HepG2 (cell line): Measurements from ENCODE around the gene ERRFI1. TPM values are rescaled to one million over a fixed set of nuclear protein-coding genes. Genes with fewer than 3 reads are reported as not detected.

ENCODE experiments used
- CBX2 ChIP-seq, 2 experiments: fragments of 200-600 bp in 1 of 2; sonication (generic); formaldehyde crosslinking in 1 of 2; IDR thresholded peaks; 2 replicates each; pipeline versions ENCODE4 v1.7.0 to v1.8.1; 2018 to 2022; ENCODE audit warnings: low read depth in 2 of 2, low read length in 1 of 2, mild to moderate bottlenecking in 1 of 2, missing genetic modification reagents in 1 of 2
- CREM ChIP-seq, 2 experiments: sonication (generic) in 1 of 2; formaldehyde crosslinking in 1 of 2; IDR thresholded peaks; 2 replicates each; pipeline versions ENCODE4 v1.4.0 to v1.6.1; 2016 to 2020; ENCODE audit warnings: antibody characterized with exemption in 1 of 2, mild to moderate bottlenecking in 1 of 2, missing genetic modification reagents in 1 of 2
- GFI1 ChIP-seq: sonication (generic); formaldehyde crosslinking; IDR thresholded peaks from 2 replicates; pipeline ENCODE4 v1.5.0; 2020; ENCODE audit warnings: missing genetic modification reagents, mild to moderate bottlenecking, borderline replicate concordance
- HNRNPUL1 ChIP-seq: fragments of 200-400 bp; formaldehyde crosslinking; IDR thresholded peaks from 2 replicates; pipeline ENCODE4 v1.6.1; 2017; ENCODE audit warnings: low read depth, mild to moderate bottlenecking, low read length, moderate library complexity
- NAIF1 ChIP-seq: sonication (generic); formaldehyde crosslinking; IDR thresholded peaks from 2 replicates; pipeline ENCODE4 v1.5.0; 2020; ENCODE audit warnings: mild to moderate bottlenecking, missing genetic modification reagents, borderline replicate concordance
- NFKBIZ ChIP-seq: IDR thresholded peaks from 2 replicates; pipeline ENCODE4 v1.6.1; 2018; ENCODE audit warnings: missing genetic modification reagents, missing compliant biosample characterization
- PAX8 ChIP-seq: sonication (generic); formaldehyde crosslinking; IDR thresholded peaks from 2 replicates; pipeline ENCODE4 v1.8.0; 2022; ENCODE audit warnings: mild to moderate bottlenecking, missing genetic modification reagents, borderline replicate concordance
- ZBTB21 ChIP-seq: sonication (generic); formaldehyde crosslinking; IDR thresholded peaks from 2 replicates; pipeline ENCODE4 v1.4.0; 2020; ENCODE audit warnings: missing genetic modification reagents
- ZNF143 ChIP-seq: sonication (generic); formaldehyde crosslinking; IDR thresholded peaks from 2 replicates; pipeline ENCODE4 v1.4.0; 2020; ENCODE audit warnings: missing genetic modification reagents
- ZNF607 ChIP-seq: sonication (generic); formaldehyde crosslinking; IDR thresholded peaks from 2 replicates; pipeline ENCODE4 v1.5.1; 2020; ENCODE audit warnings: missing genetic modification reagents, mild to moderate bottlenecking, borderline replicate concordance
- ZNF703 ChIP-seq: sonication (generic); formaldehyde crosslinking; IDR thresholded peaks from 2 replicates; pipeline ENCODE4 v1.5.1; 2020; ENCODE audit warnings: missing genetic modification reagents, mild to moderate bottlenecking, moderate library complexity, borderline replicate concordance
- ZNF720 ChIP-seq: sonication (generic); formaldehyde crosslinking; IDR thresholded peaks from 2 replicates; pipeline ENCODE4 v1.4.0; 2020; ENCODE audit warnings: missing genetic modification reagents
- polyA plus RNA-seq, 8 experiments: library from polyadenylated mRNA; depleted of rRNA in 3 of 8; stranded (reverse) in 7 of 8; unstranded in 1 of 8; fragments of >200 nt; fragmentation: Illumina TruSeq in 4 of 8; extraction: Trizol in 4 of 8; gene quantifications; 2 replicates each; pipeline versions ENCODE4 v1.2.1 to v1.2.3, GENCODE V29; 2011 to 2016; ENCODE audit warnings: low read depth in 4 of 8, missing spikeins in 1 of 8, mixed read lengths in 1 of 8; ENCODE audit not compliant: insufficient read depth in 1 of 8
- total RNA-seq, 5 experiments: library from RNA; depleted of rRNA; stranded (reverse); fragments of >200 nt; fragmentation: Illumina TruSeq; extraction: Trizol; gene quantifications; 2 replicates each; pipeline ENCODE4 v1.2.3, GENCODE V29; 2016; ENCODE audit warnings: low read depth in 1 of 5
- TF ChIP-seq, protein P1 (sequence below): fragments of 450-650 bp; IDR thresholded peaks from 2 replicates; pipeline ENCODE4 v1.6.1; 2017; ENCODE audit warnings: mild to moderate bottlenecking
- TF ChIP-seq, protein P2 (sequence below): sonication (generic); formaldehyde crosslinking; IDR thresholded peaks from 2 replicates; pipeline ENCODE4 v1.5.1; 2020; ENCODE audit warnings: missing genetic modification reagents, mild to moderate bottlenecking, borderline replicate concordance
- TF ChIP-seq, protein P3 (sequence below), 2 experiments: IDR thresholded peaks; 2 replicates each; pipeline ENCODE4 v1.6.1; 2011 to 2012; ENCODE audit warnings: low read length in 2 of 2, borderline replicate concordance in 1 of 2, low read depth in 1 of 2, mild to moderate bottlenecking in 1 of 2, moderate library complexity in 1 of 2
- TF ChIP-seq, protein P4 (sequence below): IDR thresholded peaks from 2 replicates; pipeline ENCODE4 v1.6.1; 2016

Gene ERRFI1
- total and polyA plus RNA-seq, 2 of the 13 experiments (the other 11 are each of a cell fraction or from before 2014, with no cell fraction given): 84.4 to 753 TPM

DNA sequence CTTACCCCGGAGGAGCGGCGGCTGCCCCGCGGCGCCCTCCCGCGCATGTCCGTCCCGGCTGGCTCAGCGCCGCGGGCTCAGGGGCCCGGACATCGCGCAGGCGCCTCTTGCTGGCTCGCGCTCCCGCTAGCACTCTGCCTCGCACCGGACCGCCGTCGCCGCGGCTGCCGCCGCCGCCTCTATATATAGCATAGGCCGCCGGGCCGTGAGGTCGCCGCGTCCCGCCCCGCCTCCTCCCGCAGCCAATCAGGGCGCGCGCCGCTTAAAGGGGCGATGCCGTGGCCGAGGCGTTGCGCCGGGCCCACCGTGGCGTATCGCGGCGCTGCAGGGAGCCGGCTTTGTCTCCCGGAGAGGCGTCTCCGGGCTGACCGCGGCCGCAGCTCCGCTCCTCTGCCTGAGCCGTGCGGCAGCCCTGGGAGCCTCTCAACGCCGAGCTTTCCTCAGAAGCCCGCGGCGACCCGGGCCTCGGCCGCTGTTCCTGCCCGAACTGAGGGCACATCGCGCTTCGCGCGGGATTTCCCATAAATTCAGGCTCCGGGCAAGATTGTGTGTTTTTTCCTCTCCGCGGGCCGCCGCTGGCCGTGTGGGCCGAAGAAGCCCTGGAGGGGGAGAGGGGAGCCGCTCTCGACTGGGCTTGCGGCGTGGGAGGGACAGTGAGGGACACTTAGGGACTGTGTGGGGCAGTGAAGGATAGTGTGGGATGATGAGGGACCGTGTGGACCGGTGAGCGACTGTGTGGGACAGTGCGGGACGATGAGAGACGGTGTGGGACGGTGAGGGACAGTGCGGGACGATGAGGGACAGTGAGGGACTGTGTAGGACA is at the start of gene ERRFI1 (continued):
- TF ChIP-seq, protein P1, sequence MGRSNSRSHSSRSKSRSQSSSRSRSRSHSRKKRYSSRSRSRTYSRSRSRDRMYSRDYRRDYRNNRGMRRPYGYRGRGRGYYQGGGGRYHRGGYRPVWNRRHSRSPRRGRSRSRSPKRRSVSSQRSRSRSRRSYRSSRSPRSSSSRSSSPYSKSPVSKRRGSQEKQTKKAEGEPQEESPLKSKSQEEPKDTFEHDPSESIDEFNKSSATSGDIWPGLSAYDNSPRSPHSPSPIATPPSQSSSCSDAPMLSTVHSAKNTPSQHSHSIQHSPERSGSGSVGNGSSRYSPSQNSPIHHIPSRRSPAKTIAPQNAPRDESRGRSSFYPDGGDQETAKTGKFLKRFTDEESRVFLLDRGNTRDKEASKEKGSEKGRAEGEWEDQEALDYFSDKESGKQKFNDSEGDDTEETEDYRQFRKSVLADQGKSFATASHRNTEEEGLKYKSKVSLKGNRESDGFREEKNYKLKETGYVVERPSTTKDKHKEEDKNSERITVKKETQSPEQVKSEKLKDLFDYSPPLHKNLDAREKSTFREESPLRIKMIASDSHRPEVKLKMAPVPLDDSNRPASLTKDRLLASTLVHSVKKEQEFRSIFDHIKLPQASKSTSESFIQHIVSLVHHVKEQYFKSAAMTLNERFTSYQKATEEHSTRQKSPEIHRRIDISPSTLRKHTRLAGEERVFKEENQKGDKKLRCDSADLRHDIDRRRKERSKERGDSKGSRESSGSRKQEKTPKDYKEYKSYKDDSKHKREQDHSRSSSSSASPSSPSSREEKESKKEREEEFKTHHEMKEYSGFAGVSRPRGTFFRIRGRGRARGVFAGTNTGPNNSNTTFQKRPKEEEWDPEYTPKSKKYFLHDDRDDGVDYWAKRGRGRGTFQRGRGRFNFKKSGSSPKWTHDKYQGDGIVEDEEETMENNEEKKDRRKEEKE: no peak
- TF ChIP-seq, protein P2, sequence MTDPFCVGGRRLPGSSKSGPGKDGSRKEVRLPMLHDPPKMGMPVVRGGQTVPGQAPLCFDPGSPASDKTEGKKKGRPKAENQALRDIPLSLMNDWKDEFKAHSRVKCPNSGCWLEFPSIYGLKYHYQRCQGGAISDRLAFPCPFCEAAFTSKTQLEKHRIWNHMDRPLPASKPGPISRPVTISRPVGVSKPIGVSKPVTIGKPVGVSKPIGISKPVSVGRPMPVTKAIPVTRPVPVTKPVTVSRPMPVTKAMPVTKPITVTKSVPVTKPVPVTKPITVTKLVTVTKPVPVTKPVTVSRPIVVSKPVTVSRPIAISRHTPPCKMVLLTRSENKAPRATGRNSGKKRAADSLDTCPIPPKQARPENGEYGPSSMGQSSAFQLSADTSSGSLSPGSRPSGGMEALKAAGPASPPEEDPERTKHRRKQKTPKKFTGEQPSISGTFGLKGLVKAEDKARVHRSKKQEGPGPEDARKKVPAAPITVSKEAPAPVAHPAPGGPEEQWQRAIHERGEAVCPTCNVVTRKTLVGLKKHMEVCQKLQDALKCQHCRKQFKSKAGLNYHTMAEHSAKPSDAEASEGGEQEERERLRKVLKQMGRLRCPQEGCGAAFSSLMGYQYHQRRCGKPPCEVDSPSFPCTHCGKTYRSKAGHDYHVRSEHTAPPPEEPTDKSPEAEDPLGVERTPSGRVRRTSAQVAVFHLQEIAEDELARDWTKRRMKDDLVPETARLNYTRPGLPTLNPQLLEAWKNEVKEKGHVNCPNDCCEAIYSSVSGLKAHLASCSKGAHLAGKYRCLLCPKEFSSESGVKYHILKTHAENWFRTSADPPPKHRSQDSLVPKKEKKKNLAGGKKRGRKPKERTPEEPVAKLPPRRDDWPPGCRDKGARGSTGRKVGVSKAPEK: 0 out of 2 replicates have a peak, but pooled peaks have one; percentile 65
- TF ChIP-seq, protein P3, sequence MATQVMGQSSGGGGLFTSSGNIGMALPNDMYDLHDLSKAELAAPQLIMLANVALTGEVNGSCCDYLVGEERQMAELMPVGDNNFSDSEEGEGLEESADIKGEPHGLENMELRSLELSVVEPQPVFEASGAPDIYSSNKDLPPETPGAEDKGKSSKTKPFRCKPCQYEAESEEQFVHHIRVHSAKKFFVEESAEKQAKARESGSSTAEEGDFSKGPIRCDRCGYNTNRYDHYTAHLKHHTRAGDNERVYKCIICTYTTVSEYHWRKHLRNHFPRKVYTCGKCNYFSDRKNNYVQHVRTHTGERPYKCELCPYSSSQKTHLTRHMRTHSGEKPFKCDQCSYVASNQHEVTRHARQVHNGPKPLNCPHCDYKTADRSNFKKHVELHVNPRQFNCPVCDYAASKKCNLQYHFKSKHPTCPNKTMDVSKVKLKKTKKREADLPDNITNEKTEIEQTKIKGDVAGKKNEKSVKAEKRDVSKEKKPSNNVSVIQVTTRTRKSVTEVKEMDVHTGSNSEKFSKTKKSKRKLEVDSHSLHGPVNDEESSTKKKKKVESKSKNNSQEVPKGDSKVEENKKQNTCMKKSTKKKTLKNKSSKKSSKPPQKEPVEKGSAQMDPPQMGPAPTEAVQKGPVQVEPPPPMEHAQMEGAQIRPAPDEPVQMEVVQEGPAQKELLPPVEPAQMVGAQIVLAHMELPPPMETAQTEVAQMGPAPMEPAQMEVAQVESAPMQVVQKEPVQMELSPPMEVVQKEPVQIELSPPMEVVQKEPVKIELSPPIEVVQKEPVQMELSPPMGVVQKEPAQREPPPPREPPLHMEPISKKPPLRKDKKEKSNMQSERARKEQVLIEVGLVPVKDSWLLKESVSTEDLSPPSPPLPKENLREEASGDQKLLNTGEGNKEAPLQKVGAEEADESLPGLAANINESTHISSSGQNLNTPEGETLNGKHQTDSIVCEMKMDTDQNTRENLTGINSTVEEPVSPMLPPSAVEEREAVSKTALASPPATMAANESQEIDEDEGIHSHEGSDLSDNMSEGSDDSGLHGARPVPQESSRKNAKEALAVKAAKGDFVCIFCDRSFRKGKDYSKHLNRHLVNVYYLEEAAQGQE (IDR thresholded peaks at IDR 0.05; ENCODE audit: borderline replicate concordance in 1 of 2, low read depth in 1 of 2, low read length in 2 of 2): no peak; a peak in 1 of 4 replicates
- TF ChIP-seq NAIF1 (CRISPR knock-in tag) (no peak), ZNF143 (CRISPR knock-in tag) (peak; percentile 44), CBX2 (IDR thresholded peaks at IDR 0.05; ENCODE audit: low read depth, low read length) (no peak), CBX2 (CRISPR knock-in tag; IDR thresholded peaks at IDR 0.05; ENCODE audit: low read depth) (no peak), NFKBIZ (CRISPR knock-in tag) (peak; percentile 47; the same call in 1 of the 2 replicates), HNRNPUL1 (no peak; the same call in 1 of the 2 replicates), ZNF703 (CRISPR knock-in tag) (0 out of 2 replicates have a peak, but pooled peaks have one; percentile 87), ZBTB21 (CRISPR knock-in tag) (no peak), CREM (IDR thresholded peaks at IDR 0.05) (no peak), CREM (CRISPR knock-in tag; IDR thresholded peaks at IDR 0.05) (no peak), ZNF720 (no peak), ZNF607 (CRISPR knock-in tag) (peak; percentile 81), PAX8 (CRISPR knock-in tag) (0 out of 2 replicates have a peak, but pooled peaks have one; percentile 39), GFI1 (no peak; the same call in 1 of the 2 replicates)
- TF ChIP-seq, protein P4, sequence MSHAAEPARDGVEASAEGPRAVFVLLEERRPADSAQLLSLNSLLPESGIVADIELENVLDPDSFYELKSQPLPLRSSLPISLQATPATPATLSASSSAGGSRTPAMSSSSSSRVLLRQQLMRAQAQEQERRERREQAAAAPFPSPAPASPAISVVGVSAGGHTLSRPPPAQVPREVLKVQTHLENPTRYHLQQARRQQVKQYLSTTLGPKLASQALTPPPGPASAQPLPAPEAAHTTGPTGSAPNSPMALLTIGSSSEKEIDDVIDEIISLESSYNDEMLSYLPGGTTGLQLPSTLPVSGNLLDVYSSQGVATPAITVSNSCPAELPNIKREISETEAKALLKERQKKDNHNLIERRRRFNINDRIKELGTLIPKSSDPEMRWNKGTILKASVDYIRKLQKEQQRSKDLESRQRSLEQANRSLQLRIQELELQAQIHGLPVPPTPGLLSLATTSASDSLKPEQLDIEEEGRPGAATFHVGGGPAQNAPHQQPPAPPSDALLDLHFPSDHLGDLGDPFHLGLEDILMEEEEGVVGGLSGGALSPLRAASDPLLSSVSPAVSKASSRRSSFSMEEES (CRISPR knock-in tag): peak; percentile 63; the same call in 1 of the 2 replicates
